SK-N-SH (cell line): Measurements from ENCODE around the gene ALAS1.
"Not testable (repeated sequence)": the region's sequence is repeated elsewhere in the genome, so short reads cannot be mapped to it uniquely, and the experiment has no call there.

Experiments used
- CHD2 ChIP-seq: fragments of 150-350 bp; IDR thresholded peaks from 2 replicates; pipeline ENCODE4 v1.6.1; 2018; ENCODE audit warnings: low read length; ENCODE audit not compliant: partially characterized antibody
- CTCF ChIP-seq: fragments of 200-600 bp; sonication (generic); IDR thresholded peaks from 2 replicates; pipeline ENCODE4 v1.6.1; 2017; ENCODE audit warnings: antibody characterized with exemption, mild to moderate bottlenecking, moderate library complexity
- EP300 ChIP-seq, 2 experiments: IDR thresholded peaks; 2 replicates each; pipeline versions ENCODE4 v1.4.0 to v1.6.1; 2012; ENCODE audit warnings: borderline replicate concordance in 1 of 2, low read depth in 1 of 2, low read length in 1 of 2
- POLR2AphosphoS5 ChIP-seq: IDR thresholded peaks from 2 replicates; pipeline ENCODE4 v1.6.1; 2012; ENCODE audit warnings: low read depth, low read length
- REST ChIP-seq: IDR thresholded peaks from 2 replicates; pipeline ENCODE4 v1.6.1; 2012; ENCODE audit warnings: mild to moderate bottlenecking, low read depth, low read length, moderate library complexity
- RFX5 ChIP-seq: IDR thresholded peaks from 2 replicates; pipeline ENCODE4 v1.6.1; 2012; ENCODE audit warnings: mild to moderate bottlenecking, improper control_type of control experiment, low read length
- YY1 ChIP-seq: IDR thresholded peaks from 2 replicates; pipeline ENCODE4 v1.4.0; 2012; ENCODE audit warnings: low read depth, mild to moderate bottlenecking

DNA sequence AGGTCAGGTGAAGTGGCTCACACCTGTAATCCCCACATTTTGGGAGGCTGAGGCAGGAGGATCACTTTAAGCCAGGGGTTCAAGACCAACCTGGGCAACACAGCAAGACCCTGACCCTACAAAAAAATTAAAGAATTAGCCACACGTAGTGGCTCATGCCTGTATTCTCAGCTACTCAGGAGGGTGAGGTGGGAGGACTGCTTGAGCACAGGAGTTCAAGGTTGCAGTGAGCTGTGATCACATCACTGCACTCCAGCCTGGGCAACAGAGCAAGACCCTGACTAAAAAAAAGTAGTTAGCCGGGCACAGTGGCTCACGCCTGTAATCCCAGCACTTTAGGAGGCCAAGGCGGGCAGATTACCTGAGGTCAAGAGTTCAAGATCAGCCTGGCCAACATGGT lies 46.0 kb upstream of the ALAS1 start:
- not testable (repeated sequence) for TF ChIP-seq POLR2AphosphoS5; RFX5; YY1; CHD2; REST; CTCF; EP300 (IDR thresholded peaks at IDR 0.05; ENCODE audit: borderline replicate concordance in 1 of 2, low read depth in 1 of 2, low read length in 1 of 2)
